ENCODE measurements around the gene GPR25. TPM values are rescaled to one million over a fixed set of nuclear protein-coding genes. Genes with fewer than 3 reads are reported as not detected.

Gene GPR25
- total and polyA plus RNA-seq, 10 of the 15 experiments (the other 5 are each of a cell fraction or from before 2014, with no cell fraction given): not detected

GRCh38 chr1:200895801-200896530 is 23.2 kb downstream of the GPR25 start (continued):
- no peak; the same call in 1 of the 2 replicates for TF ChIP-seq BMI1 (IDR thresholded peaks at IDR 0.05; ENCODE audit: borderline replicate concordance)
- no peak for TF ChIP-seq FOS (IDR thresholded peaks at IDR 0.05; ENCODE audit: borderline replicate concordance, extremely low read depth, insufficient read length)
- no peak for TF ChIP-seq SIN3A (IDR thresholded peaks at IDR 0.05; ENCODE audit: low read depth, low read length)
- peak; percentile 89 for TF ChIP-seq PAX5 (IDR thresholded peaks at IDR 0.05; ENCODE audit: borderline replicate concordance, low read depth, low read length)
- no peak for TF ChIP-seq STAT3 (IDR thresholded peaks at IDR 0.05; ENCODE audit: low read depth, low read length)
- TF ChIP-seq EP300 (IDR thresholded peaks at IDR 0.05; ENCODE audit: borderline replicate concordance in 1 of 2, control insufficient read depth in 1 of 2, low read depth in 2 of 2, low read length in 2 of 2): peak in 1 of 2 experiments; percentile 58; a peak in 1 of 4 replicates
- TF ChIP-seq DPF2 (IDR thresholded peaks at IDR 0.05): peak; percentile 65; the same call in 1 of the 2 replicates
- TF ChIP-seq MXI1 (IDR thresholded peaks at IDR 0.05; ENCODE audit: low read depth, low read length): peak; percentile 36; the same call in 1 of the 2 replicates
- no peak for TF ChIP-seq SUPT20H (IDR thresholded peaks at IDR 0.05; ENCODE audit: borderline replicate concordance, control insufficient read depth, low read depth, low read length)
- TF ChIP-seq BHLHE40 (IDR thresholded peaks at IDR 0.05; ENCODE audit: borderline replicate concordance in 1 of 2, low read depth in 2 of 2, low read length in 1 of 2): peak; percentile 83 to 88
- TF ChIP-seq SUZ12 (IDR thresholded peaks at IDR 0.05; ENCODE audit: unreplicated experiment): no peak
- no peak for TF ChIP-seq NBN (IDR thresholded peaks at IDR 0.05)
- TF ChIP-seq NRF1 (conservative IDR thresholded peaks at IDR 0.05; ENCODE audit: low read depth, low read length): no peak
- TF ChIP-seq EGR1 (IDR thresholded peaks at IDR 0.05; ENCODE audit: borderline replicate concordance in 1 of 2, low read depth in 2 of 2, low read length in 2 of 2): no peak
- no peak for TF ChIP-seq CUX1 (IDR thresholded peaks at IDR 0.05; ENCODE audit: insufficient replicate concordance, low read depth, low read length)
- no peak for TF ChIP-seq ZNF207 (IDR thresholded peaks at IDR 0.05; ENCODE audit: borderline replicate concordance)
- TF ChIP-seq YY1 (IDR thresholded peaks at IDR 0.05; ENCODE audit: low read depth, low read length): peak; percentile 67; the same call in 1 of the 2 replicates
- no peak for TF ChIP-seq NFYA (IDR thresholded peaks at IDR 0.05; ENCODE audit: borderline replicate concordance, low read depth, low read length)
- no peak for TF ChIP-seq SMC3 (IDR thresholded peaks at IDR 0.05; ENCODE audit: borderline replicate concordance, low read length)
- TF ChIP-seq HSF1 (IDR thresholded peaks at IDR 0.05; ENCODE audit: low read depth, low read length): no peak
- no peak for TF ChIP-seq PKNOX1 (IDR thresholded peaks at IDR 0.05)
- TF ChIP-seq ETV6 (conservative IDR thresholded peaks at IDR 0.05 in 1 of 2, IDR thresholded peaks at IDR 0.05 in 1 of 2; ENCODE audit: borderline replicate concordance in 1 of 2, low read depth in 1 of 2): no peak
